HG02678 (cell line): ENCODE data around the gene SLC8A1.

Experiments
- ATAC-seq: cut with Tn5 transposase; IDR thresholded peaks from one replicate; pipeline ENCODE4 v1.9.1; 2021; ENCODE audit warnings: mild to moderate bottlenecking, moderate library complexity; ENCODE audit not compliant: unreplicated experiment

The SLC8A1 gene

DNA sequence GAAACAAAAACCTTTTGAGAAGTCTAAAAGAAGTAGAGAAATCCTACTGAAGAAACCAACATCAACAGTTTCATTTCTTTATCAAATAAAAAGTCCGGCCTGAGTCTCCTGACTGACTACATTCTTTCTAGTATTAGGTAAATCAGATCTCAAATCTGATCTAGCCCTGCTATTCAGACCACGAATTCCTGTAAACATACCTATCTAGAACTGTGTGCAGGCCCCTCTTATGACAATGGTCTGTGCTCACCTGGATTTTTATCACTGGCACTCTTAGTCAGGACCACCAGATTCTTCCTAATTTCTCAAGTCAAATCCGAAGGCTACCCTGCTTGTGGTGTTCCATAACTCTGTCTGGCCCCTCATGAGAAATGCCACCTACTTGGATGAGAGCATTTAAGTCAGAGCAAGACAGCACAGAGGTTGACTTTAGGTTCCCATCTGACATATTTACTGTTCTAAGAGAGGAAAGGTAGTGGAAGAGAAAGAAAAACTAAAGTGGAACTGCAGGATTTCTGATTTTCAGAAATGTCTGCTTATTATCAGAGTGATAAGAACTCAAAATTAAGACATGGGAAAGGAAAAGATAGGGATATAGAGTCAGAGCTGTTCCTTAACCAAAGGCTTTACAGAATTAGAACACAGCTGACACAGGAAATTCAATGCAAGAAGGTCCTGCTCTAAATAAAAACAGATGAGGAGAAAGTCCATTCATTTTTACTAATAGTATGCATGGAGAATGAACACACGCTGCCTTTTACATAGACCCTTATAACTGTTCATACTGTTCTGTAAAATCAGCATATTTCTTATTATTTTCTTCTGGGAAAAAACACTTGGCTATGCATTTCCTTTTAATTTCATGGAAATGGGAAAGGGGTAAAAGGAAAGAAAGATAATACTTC is 56.5 kb downstream of the SLC8A1 start:
- no peak for ATAC-seq

DNA sequence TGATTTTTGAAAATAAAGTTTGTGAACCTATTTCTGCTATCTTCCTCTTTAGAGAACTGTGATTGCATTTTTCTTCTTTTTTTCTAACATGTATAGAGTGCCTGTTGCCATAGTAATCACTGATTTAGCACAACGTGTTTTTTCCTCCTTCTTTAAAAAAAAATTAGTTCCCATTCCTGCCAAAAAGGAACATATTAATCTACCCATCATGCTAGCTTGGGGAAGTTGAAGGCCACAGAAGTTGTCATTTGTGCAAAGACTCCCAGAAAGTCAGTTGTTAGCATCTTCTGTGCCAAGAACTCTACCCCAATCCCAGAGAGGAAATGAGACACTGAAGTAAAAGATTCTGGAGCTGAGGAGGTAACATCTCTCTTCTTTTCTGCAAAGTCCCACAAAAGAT is 57.3 kb downstream of the SLC8A1 start:
- ATAC-seq, result no peak

- ATAC-seq, result no peak
Measured at GRCh38 chr2:40394031-40394430, 57.9 kb downstream of the SLC8A1 start.

DNA sequence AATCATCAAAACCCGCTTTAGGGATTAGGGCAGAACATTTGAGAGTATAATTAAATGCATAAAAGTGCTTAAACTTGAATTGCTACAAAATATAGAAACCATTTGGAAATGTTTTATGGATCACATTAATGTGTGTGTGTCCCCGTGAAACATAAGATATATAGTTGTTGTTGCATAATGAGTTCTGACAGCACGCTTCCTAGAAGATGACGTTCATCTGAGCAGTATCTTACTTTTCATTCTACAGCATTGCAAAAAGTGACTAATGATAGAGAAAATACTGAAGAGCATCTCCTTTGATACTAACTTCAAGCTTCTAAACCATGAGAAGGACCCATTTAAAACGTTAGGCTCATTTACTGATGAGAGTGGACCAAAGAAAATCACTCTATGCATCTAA is 63.7 kb downstream of the SLC8A1 start:
- no peak for ATAC-seq

- no peak for ATAC-seq
Measured at GRCh38 chr2:40386177-40386576, 65.7 kb downstream of the SLC8A1 start.

DNA sequence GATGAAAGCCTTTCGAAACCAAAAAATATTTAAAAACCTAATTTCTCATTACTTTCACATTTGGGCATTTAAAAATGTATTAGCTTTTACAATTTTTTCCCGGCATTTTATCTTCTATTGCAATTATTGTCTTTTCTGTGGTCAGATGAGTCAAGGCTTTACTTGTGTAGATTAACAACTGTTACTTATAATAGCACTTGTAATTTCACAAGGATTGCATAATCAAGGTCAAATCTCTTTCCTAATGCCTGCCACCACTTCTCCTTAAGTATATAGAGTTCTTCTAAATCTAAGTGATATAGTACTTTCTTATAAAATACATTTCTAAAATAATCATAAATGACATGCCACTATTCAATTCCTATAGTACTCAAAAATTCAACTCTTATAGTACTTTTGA is 67.2 kb downstream of the SLC8A1 start:
- ATAC-seq, result no peak

- ATAC-seq, result no peak
Measured at GRCh38 chr2:40384233-40384632, 67.7 kb downstream of the SLC8A1 start.

DNA sequence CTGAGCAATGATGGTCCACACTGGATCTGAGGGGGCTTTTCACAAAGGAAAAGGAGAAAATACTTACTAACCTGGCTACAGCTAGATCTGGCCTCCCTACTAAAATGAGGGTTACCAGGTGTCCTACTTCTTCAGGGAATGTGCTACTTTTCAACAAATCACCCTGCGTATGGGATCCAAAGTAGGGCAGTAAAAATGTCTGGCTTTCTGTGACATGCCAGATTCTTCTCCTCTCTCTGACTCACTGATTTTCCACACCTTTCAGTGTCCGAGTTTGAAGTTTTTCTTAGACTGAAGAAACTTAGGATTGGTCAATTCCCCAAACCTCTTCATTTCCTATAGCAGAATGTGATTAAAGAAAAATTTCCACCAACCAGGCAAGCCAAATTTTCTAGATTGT is 71.2 kb downstream of the SLC8A1 start:
- no peak for ATAC-seq

DNA sequence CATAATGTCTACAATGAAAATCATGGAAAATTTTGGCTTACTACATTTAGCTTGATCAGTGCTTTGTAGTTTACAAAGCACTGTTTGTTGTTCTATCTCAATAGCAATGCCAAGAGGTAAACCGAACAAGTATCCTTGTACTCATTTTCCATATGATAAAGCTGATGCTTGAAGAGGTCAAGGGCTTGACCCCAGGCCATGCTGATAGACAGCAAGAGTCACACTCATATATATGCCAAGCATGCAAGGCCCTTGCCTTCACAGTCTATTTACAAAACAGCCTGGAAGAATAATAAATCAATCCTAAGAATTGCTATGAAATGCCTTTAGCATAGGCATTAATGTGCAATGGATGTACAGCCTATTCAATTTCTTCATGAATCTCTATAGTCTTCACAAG is 71.8 kb downstream of the SLC8A1 start:
- no peak for ATAC-seq

DNA sequence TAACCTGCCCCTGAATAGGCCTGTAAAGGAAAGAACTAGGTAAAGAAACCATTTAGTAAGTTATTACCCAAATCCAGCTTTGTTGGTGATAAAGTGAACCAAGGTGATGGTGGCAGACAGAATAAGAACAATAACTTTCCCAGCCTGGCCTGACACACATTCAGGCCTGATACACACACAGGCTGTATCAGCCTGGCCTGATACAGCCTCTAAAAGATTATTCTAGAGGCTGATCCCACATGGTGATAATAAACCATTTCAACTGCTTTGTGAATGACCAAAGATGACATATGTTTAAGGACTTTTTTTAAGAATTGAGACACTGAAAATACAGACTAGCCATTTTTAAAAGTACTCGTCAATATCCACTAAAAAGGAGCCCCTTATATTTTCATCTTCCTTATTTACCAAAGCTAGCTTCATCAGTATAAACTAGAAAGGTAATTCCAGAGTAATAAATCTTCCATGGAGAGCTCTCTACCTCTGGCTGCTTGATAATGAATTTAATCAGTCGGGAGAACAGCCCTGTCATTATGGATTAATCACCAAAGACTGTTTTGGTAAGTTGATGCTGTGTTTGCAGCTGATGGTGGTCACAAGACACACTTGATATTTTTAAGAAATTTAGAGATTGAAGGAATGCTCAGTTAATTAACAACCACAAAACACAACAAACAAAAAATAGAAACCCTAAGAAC is 77.2 kb downstream of the SLC8A1 start:
- no peak for ATAC-seq

- no peak for ATAC-seq
Measured at GRCh38 chr2:40373111-40373510, 78.8 kb downstream of the SLC8A1 start.

- ATAC-seq, result no peak
Measured at GRCh38 chr2:40372283-40372985, 79.5 kb downstream of the SLC8A1 start.

GRCh38 chr2:40371525-40372282 is 80.2 kb downstream of the SLC8A1 start:
- ATAC-seq, result no peak

DNA sequence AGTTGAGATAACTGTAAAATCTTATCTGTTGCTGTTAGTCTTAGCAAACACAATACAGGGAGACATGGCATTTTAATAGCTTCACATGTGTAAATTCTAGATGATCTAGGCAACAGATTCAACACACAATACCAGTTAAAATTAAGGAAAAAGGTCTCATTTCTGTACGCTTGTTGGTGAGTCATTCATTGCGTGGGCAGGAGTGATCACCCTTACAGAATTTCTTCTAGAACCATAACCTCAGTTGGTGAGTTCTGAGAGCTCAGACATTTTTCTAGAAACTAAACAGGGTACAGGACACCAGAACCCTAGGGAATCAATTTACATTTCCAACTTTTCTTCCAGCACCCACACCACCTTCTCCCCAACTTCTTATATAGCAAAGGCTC is 81.9 kb downstream of the SLC8A1 start:
- ATAC-seq, result no peak

GRCh38 chr2:40369267-40370006 is 82.5 kb downstream of the SLC8A1 start:
- no peak for ATAC-seq

DNA sequence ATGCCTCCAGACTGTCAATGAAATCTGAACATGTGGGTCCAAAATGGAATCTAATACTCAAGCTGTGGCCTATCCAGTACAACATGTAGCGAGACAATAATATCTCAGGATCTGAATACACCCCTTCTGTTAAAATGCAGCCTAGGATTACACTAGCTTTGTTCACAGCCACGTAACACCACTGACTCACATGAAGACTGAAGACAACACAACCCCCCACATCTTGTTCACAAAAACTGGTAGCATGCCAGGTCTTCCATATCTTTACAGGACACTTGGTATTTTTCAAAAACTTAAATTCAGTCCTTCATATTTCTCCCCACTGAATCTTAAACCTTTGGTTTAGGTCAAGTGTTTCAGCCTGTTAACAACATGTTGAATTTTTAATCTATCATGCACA is 84.2 kb downstream of the SLC8A1 start:
- no peak for ATAC-seq

DNA sequence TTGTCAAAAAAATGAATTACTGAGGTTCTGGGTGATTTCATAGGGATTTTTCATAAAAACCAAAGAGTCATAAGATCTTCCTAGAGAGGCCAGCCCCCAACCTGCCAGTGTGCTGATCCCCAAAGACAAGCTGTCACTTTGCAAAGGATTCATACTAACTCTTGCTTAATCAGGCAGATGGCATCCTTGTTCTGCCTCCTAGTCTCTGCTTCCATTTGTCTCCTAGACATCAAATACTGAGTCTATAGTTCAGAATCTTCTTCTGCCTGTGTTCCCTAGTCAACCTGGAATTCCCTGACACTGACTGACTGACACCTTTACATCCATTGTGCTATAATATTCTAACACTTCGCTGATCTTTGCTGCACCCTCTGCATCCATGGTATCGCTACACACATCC is 84.9 kb downstream of the SLC8A1 start:
- ATAC-seq, result no peak

DNA sequence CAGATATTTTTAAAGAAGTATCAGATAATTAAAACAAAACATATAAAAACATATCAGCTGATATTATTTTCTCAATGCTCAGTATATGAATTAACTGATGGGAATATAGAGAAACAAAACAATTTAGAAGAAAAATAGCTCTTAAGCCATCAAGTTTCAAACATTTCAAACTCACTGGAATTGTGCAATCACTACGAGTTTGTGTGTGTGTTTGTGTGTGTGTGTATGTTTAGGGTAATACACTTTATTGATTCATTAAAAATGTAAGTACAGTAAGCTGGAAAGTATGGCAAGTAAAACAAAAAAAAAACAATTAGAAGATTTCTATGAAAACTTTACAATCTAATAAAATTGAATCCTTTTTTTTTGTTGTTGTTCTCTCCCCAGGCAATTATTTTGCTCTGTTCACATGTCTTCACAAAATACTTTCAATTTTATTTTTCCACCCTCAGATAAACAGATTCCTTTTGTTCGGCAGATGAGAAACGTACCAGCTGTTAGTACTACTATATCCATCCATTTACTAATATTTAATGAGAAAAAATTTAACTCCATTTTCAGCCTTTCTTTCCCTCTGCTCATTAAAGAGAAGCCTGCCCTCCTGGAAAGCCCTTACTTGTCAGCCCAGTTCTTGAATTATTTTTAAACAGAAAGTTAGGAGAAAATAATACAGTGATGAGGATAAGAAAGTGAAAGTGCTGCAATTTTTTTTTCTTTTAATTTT is 87.6 kb downstream of the SLC8A1 start:
- no peak for ATAC-seq

DNA sequence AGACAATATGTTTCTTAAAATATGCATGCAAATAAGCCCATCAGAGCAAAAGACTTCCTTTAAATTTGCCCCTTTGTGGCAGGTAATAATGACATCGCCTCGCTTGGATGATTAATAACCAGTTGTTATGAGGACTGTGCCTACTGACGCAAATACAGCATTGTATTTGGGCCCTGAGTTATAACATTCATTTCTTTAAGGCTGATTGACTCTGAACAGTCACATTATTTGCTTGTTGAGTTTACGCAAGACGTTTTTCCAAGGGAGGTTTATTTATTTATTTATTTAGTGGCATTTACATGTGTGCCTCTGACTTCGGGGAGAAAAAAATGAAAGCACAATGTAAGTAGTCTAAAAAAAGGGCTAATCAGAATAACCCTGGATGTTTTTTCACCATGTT is 88.3 kb downstream of the SLC8A1 start:
- ATAC-seq, result no peak

GRCh38 chr2:40363231-40363630 is 88.7 kb downstream of the SLC8A1 start:
- no peak for ATAC-seq
